AG04449 (cell line): ENCODE measurements around the gene GRIN2A.

Source experiments
- CTCF ChIA-PET: fragments of 350-600 bp; formaldehyde crosslinking; extraction: SDS; loops from one replicate; lab custom pipeline; 2021; ENCODE audit warnings: antibody characterized with exemption; lab: Yijun Ruan, JAX
- POLR2A ChIA-PET: fragments of 400-600, 350-600 bp; formaldehyde crosslinking; extraction: SDS; loops from one replicate; lab custom pipeline; 2020; ENCODE audit warnings: antibody characterized with exemption, inconsistent platforms; lab: Yijun Ruan, JAX
- DNase-seq: peaks from one replicate; pipeline ENCODE4 v3.0.0-alpha.2; 2010; ENCODE audit warnings: low read depth, low spot score
- H3K4me3 ChIP-seq: 2 replicates; pipeline ENCODE4 v1.5.1; 2011; ENCODE audit warnings: low read depth, mild to moderate bottlenecking, control low read depth, low read length
- CTCF ChIP-seq: IDR thresholded peaks from one replicate; pipeline ENCODE4 v1.5.1; 2011; ENCODE audit warnings: mild to moderate bottlenecking, moderate library complexity, low read length, control low read depth, inconsistent platforms; ENCODE audit not compliant: insufficient read depth; ENCODE audit errors: missing control alignments

Gene GRIN2A

GRCh38 chr16:10088380-10088793 lies 93.8 kb downstream of the GRIN2A start:
- no peak for DNase-seq
- ChIA-PET POLR2A (no interaction called here), CTCF (interaction anchor here (1.4 kb wide), 1 partner anchor 421 kb away, joined by 4 read pairs; no protein-coding TSS in a partner anchor)
- H3K4me3 ChIP-seq = no peak overlapping the region
- no peak for TF ChIP-seq CTCF

GRCh38 chr16:10087151-10087550 lies 95.1 kb downstream of the GRIN2A start:
- no peak overlapping the region for H3K4me3 ChIP-seq
- TF ChIP-seq CTCF = no peak
- ChIA-PET POLR2A (no interaction called here), CTCF (no interaction called here)
- DNase-seq = no peak

- POLR2A ChIA-PET = no interaction called here
- CTCF ChIA-PET = no interaction called here
- DNase-seq = no peak
These were observed 95.6 kb downstream of the GRIN2A start for GRCh38 chr16:10086620-10087019.

GRCh38 chr16:10085078-10085798 lies 97.0 kb downstream of the GRIN2A start:
- DNase-seq = no peak
- no peak overlapping the region for H3K4me3 ChIP-seq
- ChIA-PET POLR2A (no interaction called here), CTCF (no interaction called here)
- TF ChIP-seq CTCF = no peak

More at GRCh38 chr16:10086620-10087019, 95.6 kb downstream of the GRIN2A start:
- TF ChIP-seq CTCF = no peak
- no peak overlapping the region for H3K4me3 ChIP-seq

GRCh38 chr16:10083301-10083700 lies 98.9 kb downstream of the GRIN2A start:
- CTCF ChIA-PET = interaction anchor here (1.0 kb wide), 1 partner anchor 39 kb away, joined by 3 read pairs; no protein-coding TSS in a partner anchor
- POLR2A ChIA-PET = no interaction called here
- DNase-seq = no peak
- TF ChIP-seq CTCF = no peak
- no peak overlapping the region for H3K4me3 ChIP-seq

- ChIA-PET CTCF (interaction anchor here (1.0 to 1.4 kb wide), 3 partner anchors 11 to 100 kb away, joined by 3 read pairs; no protein-coding TSS in a partner anchor), POLR2A (no interaction called here)
- TF ChIP-seq CTCF = no peak
- DNase-seq = no peak
- H3K4me3 ChIP-seq = no peak overlapping the region
These were observed 100.9 kb downstream of the GRIN2A start for GRCh38 chr16:10081201-10081940.
